ENCODE data around the gene WDR6.

The WDR6 gene

GRCh38 chr3:49007068-49007770, at the start of gene WDR6:
Gene WDR6, plus strand, starts transcription at chr3:49007391. Its CDS starts 41 bp downstream, at chr3:49007432.
- DNase-seq, result peak; percentile 98

- DNase-seq, result peak; percentile 60
Observed at GRCh38 chr3:48960841-48961413, 46.3 kb upstream of the WDR6 start.

- no peak for DNase-seq
Observed at GRCh38 chr3:48962340-48962739, 44.9 kb upstream of the WDR6 start.

GRCh38 chr3:48962939-48963338, 44.3 kb upstream of the WDR6 start:
- no peak for DNase-seq

- no peak for DNase-seq
Observed at GRCh38 chr3:48963591-48963990, 43.6 kb upstream of the WDR6 start.

GRCh38 chr3:48966367-48966766, 40.8 kb upstream of the WDR6 start:
- peak; percentile 39 for DNase-seq

GRCh38 chr3:48966876-48967361, 40.3 kb upstream of the WDR6 start:
- DNase-seq, result no peak

- no peak for DNase-seq
Observed at GRCh38 chr3:48970586-48970985, 36.6 kb upstream of the WDR6 start.

- DNase-seq, result no peak
Observed at GRCh38 chr3:48974076-48974864, 32.9 kb upstream of the WDR6 start.

- DNase-seq, result no peak
Observed at GRCh38 chr3:48979451-48979850, 27.7 kb upstream of the WDR6 start.

- DNase-seq, result no peak
Observed at GRCh38 chr3:48980295-48980694, 26.9 kb upstream of the WDR6 start.

GRCh38 chr3:48982016-48982415, 25.2 kb upstream of the WDR6 start:
- no peak for DNase-seq

- no peak for DNase-seq
Observed at GRCh38 chr3:48982686-48983085, 24.5 kb upstream of the WDR6 start.

- no peak for DNase-seq
Observed at GRCh38 chr3:48983096-48983495, 24.1 kb upstream of the WDR6 start.

GRCh38 chr3:48984663-48985062, 22.5 kb upstream of the WDR6 start:
- no peak for DNase-seq

- DNase-seq, result no peak
Observed at GRCh38 chr3:48985831-48986376, 21.3 kb upstream of the WDR6 start.

GRCh38 chr3:48989126-48989795, 17.9 kb upstream of the WDR6 start:
- no peak for DNase-seq

GRCh38 chr3:48989796-48990635, 17.2 kb upstream of the WDR6 start, which contains the start of gene P4HTM:
Gene P4HTM, plus strand, starts transcription at chr3:48990241. Its CDS starts 16 bp downstream, at chr3:48990257.
- peak; percentile 94 for DNase-seq

- no peak for DNase-seq
Observed at GRCh38 chr3:48990636-48991469, 16.3 kb upstream of the WDR6 start.

GRCh38 chr3:48991851-48992545, 15.2 kb upstream of the WDR6 start:
- no peak for DNase-seq
